ENCODE data around the gene PTPN11.
A peak's percentile ranks its signal among the peaks of the same experiment; 100 is the strongest.
"Not testable (repeated sequence)": the region's sequence is repeated elsewhere in the genome, so short reads cannot be mapped to it uniquely, and the experiment has no call there.

Gene PTPN11

GRCh38 chr12:112393328-112393727 lies 25.4 kb upstream of the PTPN11 start:
- no peak for DNase-seq
- TF ChIP-seq GATA1 (IDR thresholded peaks at IDR 0.05; ENCODE audit: low read depth, low read length), result no peak
- TF ChIP-seq POLR2A (IDR thresholded peaks at IDR 0.05; ENCODE audit: low read length), result no peak

GRCh38 chr12:112401054-112401453 lies 17.7 kb upstream of the PTPN11 start:
- DNase-seq, result no peak
- TF ChIP-seq GATA1 (IDR thresholded peaks at IDR 0.05; ENCODE audit: low read depth, low read length) (no peak), POLR2A (IDR thresholded peaks at IDR 0.05; ENCODE audit: low read length) (no peak)

- DNase-seq, result no peak
Measured at GRCh38 chr12:112401903-112402498, 16.7 kb upstream of the PTPN11 start.

GRCh38 chr12:112406519-112407488 lies 11.9 kb upstream of the PTPN11 start:
- TF ChIP-seq GATA1 (IDR thresholded peaks at IDR 0.05; ENCODE audit: low read depth, low read length), result no peak
- no peak for TF ChIP-seq POLR2A (IDR thresholded peaks at IDR 0.05; ENCODE audit: low read length)
- DNase-seq, result no peak

More at GRCh38 chr12:112401903-112402498, 16.7 kb upstream of the PTPN11 start:
- TF ChIP-seq POLR2A (IDR thresholded peaks at IDR 0.05; ENCODE audit: low read length) (no peak), GATA1 (IDR thresholded peaks at IDR 0.05; ENCODE audit: low read depth, low read length) (no peak)

GRCh38 chr12:112407683-112408082 lies 11.1 kb upstream of the PTPN11 start:
- not testable (repeated sequence) for DNase-seq

GRCh38 chr12:112408621-112409020 lies 10.1 kb upstream of the PTPN11 start:
- peak; percentile 47 to 62 for DNase-seq
- no peak for TF ChIP-seq GATA1 (IDR thresholded peaks at IDR 0.05; ENCODE audit: low read depth, low read length)
- TF ChIP-seq POLR2A (IDR thresholded peaks at IDR 0.05; ENCODE audit: low read length), result no peak

GRCh38 chr12:112409064-112409905 lies 9.5 kb upstream of the PTPN11 start, which contains the start of gene RPL6:
TSS of gene RPL6 (minus strand) at chr12:112409605. CDS start at chr12:112408656, 949 bp downstream.
- peak; percentile 98 for TF ChIP-seq POLR2A (IDR thresholded peaks at IDR 0.05; ENCODE audit: low read length)
- TF ChIP-seq GATA1 (IDR thresholded peaks at IDR 0.05; ENCODE audit: low read depth, low read length), result no peak
- DNase-seq, result peak; percentile 91 to 93

- DNase-seq, result no peak
Measured at GRCh38 chr12:112409906-112410244, 8.9 kb upstream of the PTPN11 start.

GRCh38 chr12:112413855-112414625 lies 4.7 kb upstream of the PTPN11 start:
- peak; percentile 63 to 79 for DNase-seq
- TF ChIP-seq GATA1 (IDR thresholded peaks at IDR 0.05; ENCODE audit: low read depth, low read length), result no peak
- no peak for TF ChIP-seq POLR2A (IDR thresholded peaks at IDR 0.05; ENCODE audit: low read length)

More at GRCh38 chr12:112409906-112410244, 8.9 kb upstream of the PTPN11 start:
- TF ChIP-seq POLR2A (IDR thresholded peaks at IDR 0.05; ENCODE audit: low read length), result no peak
- TF ChIP-seq GATA1 (IDR thresholded peaks at IDR 0.05; ENCODE audit: low read depth, low read length), result no peak

- not testable (repeated sequence) for DNase-seq
Measured at GRCh38 chr12:112415457-112415856, 3.3 kb upstream of the PTPN11 start.

GRCh38 chr12:112418273-112418607 lies 507 bp upstream of the PTPN11 start:
- TF ChIP-seq POLR2A (IDR thresholded peaks at IDR 0.05; ENCODE audit: low read length) (no peak), GATA1 (IDR thresholded peaks at IDR 0.05; ENCODE audit: low read depth, low read length) (no peak)

GRCh38 chr12:112419297-112420133 lies 768 bp downstream of the PTPN11 start:
- no peak for TF ChIP-seq POLR2A (IDR thresholded peaks at IDR 0.05; ENCODE audit: low read length)
- TF ChIP-seq GATA1 (IDR thresholded peaks at IDR 0.05; ENCODE audit: low read depth, low read length), result no peak
- peak; percentile 74 to 84 for DNase-seq

More at GRCh38 chr12:112418273-112418607, 507 bp upstream of the PTPN11 start:
- peak; percentile 88 to 90 for DNase-seq

Data from erythroblast (primary cell).